DOHH2 (cell line): ENCODE measurements around the gene MORC1.

Experiments
- EZH2phosphoT487 ChIP-seq: fragments of 200-600 bp; sonication (generic); IDR thresholded peaks from 2 replicates; pipeline ENCODE4 v1.6.1; 2017; ENCODE audit warnings: borderline replicate concordance, mild to moderate bottlenecking, antibody characterized with exemption, low read length, moderate library complexity, mixed read lengths
- TF ChIP-seq, protein P1 (sequence below): fragments of 200-600 bp; sonication (generic); IDR thresholded peaks from one replicate; pipeline ENCODE4 v1.5.1; 2014; ENCODE audit warnings: antibody characterized with exemption, mild to moderate bottlenecking, low read depth, low read length; ENCODE audit not compliant: poor library complexity, severe bottlenecking

DNA sequence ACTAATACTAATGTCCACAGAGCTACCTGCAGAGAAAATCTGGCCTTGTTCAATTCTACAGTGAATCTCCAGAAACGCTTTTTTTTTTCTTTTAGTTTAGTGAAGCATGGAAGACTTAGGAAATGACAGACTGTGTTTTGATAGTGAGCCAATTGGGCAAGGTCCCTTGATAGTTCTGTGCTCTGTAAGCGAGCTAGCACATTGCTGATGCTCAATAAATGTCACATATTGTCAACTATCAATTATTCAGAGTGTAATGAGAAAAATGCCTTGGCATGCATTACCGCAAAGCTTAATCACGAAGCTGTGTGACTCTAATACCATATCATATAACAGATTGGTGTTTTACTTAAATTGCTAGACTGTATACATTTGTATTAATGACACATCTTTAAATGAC lies 13.3 kb upstream of the MORC1 start:
- TF ChIP-seq, protein P1, sequence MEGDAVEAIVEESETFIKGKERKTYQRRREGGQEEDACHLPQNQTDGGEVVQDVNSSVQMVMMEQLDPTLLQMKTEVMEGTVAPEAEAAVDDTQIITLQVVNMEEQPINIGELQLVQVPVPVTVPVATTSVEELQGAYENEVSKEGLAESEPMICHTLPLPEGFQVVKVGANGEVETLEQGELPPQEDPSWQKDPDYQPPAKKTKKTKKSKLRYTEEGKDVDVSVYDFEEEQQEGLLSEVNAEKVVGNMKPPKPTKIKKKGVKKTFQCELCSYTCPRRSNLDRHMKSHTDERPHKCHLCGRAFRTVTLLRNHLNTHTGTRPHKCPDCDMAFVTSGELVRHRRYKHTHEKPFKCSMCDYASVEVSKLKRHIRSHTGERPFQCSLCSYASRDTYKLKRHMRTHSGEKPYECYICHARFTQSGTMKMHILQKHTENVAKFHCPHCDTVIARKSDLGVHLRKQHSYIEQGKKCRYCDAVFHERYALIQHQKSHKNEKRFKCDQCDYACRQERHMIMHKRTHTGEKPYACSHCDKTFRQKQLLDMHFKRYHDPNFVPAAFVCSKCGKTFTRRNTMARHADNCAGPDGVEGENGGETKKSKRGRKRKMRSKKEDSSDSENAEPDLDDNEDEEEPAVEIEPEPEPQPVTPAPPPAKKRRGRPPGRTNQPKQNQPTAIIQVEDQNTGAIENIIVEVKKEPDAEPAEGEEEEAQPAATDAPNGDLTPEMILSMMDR: no peak
- no peak for TF ChIP-seq EZH2phosphoT487
